ENCODE results near the gene PPP2R2D.
"Not testable (repeated sequence)": the region's sequence is repeated elsewhere in the genome, so short reads cannot be mapped to it uniquely, and the experiment has no call there.

DNA sequence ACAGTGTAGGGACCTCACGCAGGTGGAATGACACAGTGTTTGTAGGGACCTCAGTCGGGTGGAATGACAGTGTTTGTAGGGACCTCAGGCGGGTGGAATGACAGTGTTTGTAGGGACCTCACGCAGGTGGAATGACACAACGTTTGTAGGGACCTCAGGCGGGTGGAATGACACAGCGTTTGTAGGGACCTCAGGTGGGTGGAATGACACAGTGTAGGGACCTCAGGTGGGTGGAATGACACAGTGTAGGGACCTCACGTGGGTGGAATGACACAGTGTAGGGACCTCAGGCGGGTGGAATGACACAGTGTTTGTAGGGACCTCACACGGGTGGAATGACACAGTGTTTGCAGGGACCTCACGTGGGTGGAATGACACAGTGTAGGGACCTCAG, 16.0 kb downstream of the PPP2R2D start:
- TF ChIP-seq CTCF, POLR2A, EP300 (IDR thresholded peaks at IDR 0.05): not testable (repeated sequence)
